GM12864 (cell line): ENCODE measurements around the gene PPP1R14C.

Source experiments
- DNase-seq: peaks from one replicate; pipeline ENCODE4 v3.0.0-alpha.2; 2011; ENCODE audit warnings: low read depth
- H3K4me3 ChIP-seq: 2 replicates; pipeline ENCODE4 v1.5.1; 2011; ENCODE audit warnings: mild to moderate bottlenecking, low read depth, low read length, control low read depth
- CTCF ChIP-seq: IDR thresholded peaks from 2 replicates; pipeline ENCODE4 v1.5.1; 2011; ENCODE audit warnings: low read depth, mild to moderate bottlenecking, moderate library complexity, low read length, control low read depth, inconsistent platforms; ENCODE audit errors: missing control alignments

The PPP1R14C gene

GRCh38 chr6:150213301-150213700 lies 70.5 kb downstream of the PPP1R14C start:
- no peak for TF ChIP-seq CTCF
- no peak overlapping the region for H3K4me3 ChIP-seq
- DNase-seq: no peak

GRCh38 chr6:150214310-150214709 lies 71.5 kb downstream of the PPP1R14C start:
- H3K4me3 ChIP-seq: no peak overlapping the region
- no peak for DNase-seq
- no peak for TF ChIP-seq CTCF

DNA sequence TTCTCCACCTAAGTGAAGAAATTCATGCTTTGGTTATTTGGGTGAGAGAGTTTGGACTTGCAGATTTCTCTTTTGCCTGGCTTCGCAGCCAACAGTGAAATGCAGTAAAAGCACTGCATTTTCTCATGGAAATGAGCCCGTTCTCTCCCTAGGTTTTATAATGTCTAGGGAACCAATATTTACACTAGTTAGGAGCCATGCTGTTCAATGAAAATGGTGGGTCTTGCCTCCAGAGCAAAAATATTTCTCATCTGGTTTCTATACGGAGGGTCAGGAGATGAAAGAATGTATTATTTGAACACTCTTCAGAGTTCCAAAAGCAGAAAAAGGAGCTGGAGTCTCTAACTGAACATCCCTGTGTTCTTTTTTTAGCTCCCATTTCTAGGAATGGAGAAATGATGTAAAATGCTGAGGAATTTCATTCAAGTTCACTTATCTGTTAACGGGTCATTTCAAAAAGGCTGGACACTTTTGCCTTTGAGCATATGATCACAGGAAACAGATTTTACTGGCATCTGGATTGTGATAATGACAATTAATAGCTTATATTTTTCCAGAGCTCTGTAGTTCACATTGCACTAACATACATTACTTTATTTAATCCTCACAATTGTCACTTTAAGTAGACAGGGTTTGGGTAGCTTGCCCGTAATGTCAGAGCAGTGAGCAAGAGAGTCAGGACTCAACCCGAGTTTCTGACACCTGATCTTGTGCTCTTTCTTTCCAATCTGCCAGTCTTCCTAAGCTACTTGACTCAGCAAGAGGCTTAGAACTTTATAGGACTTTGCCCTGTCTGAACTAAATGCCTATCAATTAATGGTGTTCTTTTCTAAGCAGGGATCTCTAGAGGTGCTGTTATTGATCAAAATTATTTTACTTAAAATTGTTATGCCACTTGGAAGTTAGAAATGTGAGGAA lies 78.0 kb downstream of the PPP1R14C start:
- H3K4me3 ChIP-seq: no peak overlapping the region
- DNase-seq: no peak
- TF ChIP-seq CTCF: no peak

GRCh38 chr6:150224820-150225219 lies 82.0 kb downstream of the PPP1R14C start:
- no peak for DNase-seq
- no peak overlapping the region for H3K4me3 ChIP-seq
- TF ChIP-seq CTCF: no peak

DNA sequence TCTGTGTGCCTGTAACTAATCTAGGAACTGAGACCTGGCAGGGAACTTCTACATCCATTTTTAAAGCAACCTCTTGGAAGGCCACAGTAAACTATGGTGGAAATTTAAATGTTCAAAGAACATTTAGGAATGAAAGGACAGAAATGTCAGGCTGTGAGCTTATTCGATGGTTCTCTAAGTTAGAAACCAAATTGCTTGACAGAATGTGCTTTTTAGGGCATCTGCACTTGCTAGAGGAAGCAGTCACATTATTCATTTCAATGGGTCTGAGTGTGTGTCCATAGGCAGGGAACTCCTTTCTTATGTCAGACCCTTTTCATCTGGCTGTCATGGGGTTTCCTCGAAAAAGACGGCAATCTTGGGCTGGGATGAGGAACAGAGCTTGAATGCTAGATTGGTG lies 84.4 kb downstream of the PPP1R14C start:
- TF ChIP-seq CTCF: no peak
- DNase-seq: no peak

GRCh38 chr6:150228072-150228733 lies 85.4 kb downstream of the PPP1R14C start:
- no peak for DNase-seq
- no peak for TF ChIP-seq CTCF

More for the DNA sequence above, 84.4 kb downstream of the PPP1R14C start:
- no peak overlapping the region for H3K4me3 ChIP-seq

More at GRCh38 chr6:150228072-150228733, 85.4 kb downstream of the PPP1R14C start:
- H3K4me3 ChIP-seq: no peak overlapping the region
